ENCODE data around the gene DHRS13.

DHRS13 gene

GRCh38 chr17:28888832-28889231, 14.0 kb downstream of the DHRS13 start:
- WGBS (ENCODE audit: extremely low coverage, insufficient coverage, low lambda C conversion rate) = no CpG with 5 or more reads among the region's 7 CpGs
- Histone ChIP-seq H3K4me3 (ENCODE audit: low read length) (no peak overlapping the region), H2AK5ac (ENCODE audit: low read length) (no peak overlapping the region), H3K27ac (ENCODE audit: low read depth, low read length) (no peak overlapping the region), H3K4me2 (ENCODE audit: low read length) (no peak overlapping the region), H2BK5ac (ENCODE audit: low read length) (no peak overlapping the region), H3K4ac (ENCODE audit: low read depth, low read length) (no peak overlapping the region), H4K5ac (ENCODE audit: low read length) (no peak overlapping the region), H2BK15ac (replicated peaks; ENCODE audit: low read depth) (no peak overlapping the region), H2BK120ac (ENCODE audit: low read depth, low read length) (no peak overlapping the region), H3K56ac (ENCODE audit: low read length) (no peak overlapping the region), H3K79me2 (ENCODE audit: control insufficient read depth, insufficient read depth, low read length) (no peaks in the 10 kb centered on the region), H3K27me3 (ENCODE audit: insufficient read depth, low read length, poor library complexity) (no peaks in the 10 kb centered on the region), H4K8ac (ENCODE audit: low read depth, low read length) (no peak overlapping the region), H3K36me3 (ENCODE audit: control insufficient read depth, insufficient read depth, low read length) (no peaks in the 10 kb centered on the region), H3K4me1 (ENCODE audit: control insufficient read depth, low read depth, low read length) (no peaks in the 10 kb centered on the region), H3K23ac (ENCODE audit: low read length) (no peak overlapping the region), H3K79me1 (ENCODE audit: low read length) (no peaks in the 10 kb centered on the region), H3K18ac (ENCODE audit: low read length) (no peak overlapping the region), H3K9ac (ENCODE audit: low read length) (no peak overlapping the region)
- no peak for DNase-seq

GRCh38 chr17:28887871-28888471, 14.9 kb downstream of the DHRS13 start:
- no peaks in the 10 kb centered on the region for H3K79me1 ChIP-seq (ENCODE audit: low read length)
- no peak overlapping the region for H3K23ac ChIP-seq (ENCODE audit: low read length)
- no peak overlapping the region for H3K9ac ChIP-seq (ENCODE audit: low read length)
- WGBS (ENCODE audit: extremely low coverage, insufficient coverage, low lambda C conversion rate) = no CpG with 5 or more reads among the region's 12 CpGs
- H4K5ac ChIP-seq (ENCODE audit: low read length) = no peak overlapping the region
- H3K36me3 ChIP-seq (ENCODE audit: control insufficient read depth, insufficient read depth, low read length) = no peaks in the 10 kb centered on the region
- H3K56ac ChIP-seq (ENCODE audit: low read length) = peak overlapping the region; percentile 3
- H3K27ac ChIP-seq (ENCODE audit: low read depth, low read length) = no peak overlapping the region
- no peaks in the 10 kb centered on the region for H3K4me1 ChIP-seq (ENCODE audit: control insufficient read depth, low read depth, low read length)
- no peaks in the 10 kb centered on the region for H3K79me2 ChIP-seq (ENCODE audit: control insufficient read depth, insufficient read depth, low read length)
- H2BK120ac ChIP-seq (ENCODE audit: low read depth, low read length) = no peak overlapping the region
- H3K27me3 ChIP-seq (ENCODE audit: insufficient read depth, low read length, poor library complexity) = no peaks in the 10 kb centered on the region
- H3K18ac ChIP-seq (ENCODE audit: low read length) = no peak overlapping the region
- no peak overlapping the region for H4K8ac ChIP-seq (ENCODE audit: low read depth, low read length)
- no peak overlapping the region for H2BK5ac ChIP-seq (ENCODE audit: low read length)
- no peak overlapping the region for H3K4me3 ChIP-seq (ENCODE audit: low read length)
- H3K4me2 ChIP-seq (ENCODE audit: low read length) = no peak overlapping the region
- no peak overlapping the region for H3K4ac ChIP-seq (ENCODE audit: low read depth, low read length)
- H2BK15ac ChIP-seq (replicated peaks; ENCODE audit: low read depth) = no peak overlapping the region
- H2AK5ac ChIP-seq (ENCODE audit: low read length) = no peak overlapping the region
- no peak for DNase-seq

DNA sequence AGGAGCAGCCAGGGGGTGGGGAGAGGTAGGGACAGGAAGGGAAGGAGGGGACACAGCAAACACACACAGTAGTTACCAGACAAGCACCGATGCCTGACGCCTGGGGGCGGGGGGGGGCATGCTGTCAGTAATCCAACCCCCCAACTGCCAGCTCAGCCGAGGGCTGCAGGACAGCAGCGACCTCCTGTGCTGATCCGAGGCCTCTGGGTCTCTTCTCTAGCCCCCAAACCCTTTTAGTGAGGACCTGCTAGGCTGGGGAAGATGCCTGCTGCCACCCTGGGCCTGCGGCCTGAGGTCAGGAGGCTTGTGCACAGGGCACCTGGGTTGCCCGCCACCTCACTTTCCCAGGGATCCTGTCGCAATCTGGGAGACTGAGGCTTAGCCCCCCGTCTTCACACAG, 16.9 kb downstream of the DHRS13 start:
- Histone ChIP-seq H3K36me3 (ENCODE audit: control insufficient read depth, insufficient read depth, low read length) (no peaks in the 10 kb centered on the region), H3K56ac (ENCODE audit: low read length) (no peak overlapping the region), H3K27me3 (ENCODE audit: insufficient read depth, low read length, poor library complexity) (no peaks in the 10 kb centered on the region), H3K23ac (ENCODE audit: low read length) (no peak overlapping the region), H4K5ac (ENCODE audit: low read length) (no peak overlapping the region), H3K4me3 (ENCODE audit: low read length) (no peak overlapping the region), H4K8ac (ENCODE audit: low read depth, low read length) (no peak overlapping the region), H3K79me1 (ENCODE audit: low read length) (no peaks in the 10 kb centered on the region), H3K27ac (ENCODE audit: low read depth, low read length) (no peak overlapping the region), H2BK5ac (ENCODE audit: low read length) (no peak overlapping the region), H3K4me2 (ENCODE audit: low read length) (no peak overlapping the region), H3K4ac (ENCODE audit: low read depth, low read length) (no peak overlapping the region), H2BK120ac (ENCODE audit: low read depth, low read length) (no peak overlapping the region), H3K9ac (ENCODE audit: low read length) (no peak overlapping the region), H2BK15ac (replicated peaks; ENCODE audit: low read depth) (no peak overlapping the region), H3K79me2 (ENCODE audit: control insufficient read depth, insufficient read depth, low read length) (no peaks in the 10 kb centered on the region), H3K4me1 (ENCODE audit: control insufficient read depth, low read depth, low read length) (no peaks in the 10 kb centered on the region), H2AK5ac (ENCODE audit: low read length) (no peak overlapping the region), H3K18ac (ENCODE audit: low read length) (no peak overlapping the region)
- no peak for DNase-seq
- WGBS (ENCODE audit: extremely low coverage, insufficient coverage, low lambda C conversion rate) = no CpG with 5 or more reads among the region's 10 CpGs

- H3K79me1 ChIP-seq (ENCODE audit: low read length) = no peaks in the 10 kb centered on the region
These were observed 17.5 kb downstream of the DHRS13 start for GRCh38 chr17:28885363-28885762.

DNA sequence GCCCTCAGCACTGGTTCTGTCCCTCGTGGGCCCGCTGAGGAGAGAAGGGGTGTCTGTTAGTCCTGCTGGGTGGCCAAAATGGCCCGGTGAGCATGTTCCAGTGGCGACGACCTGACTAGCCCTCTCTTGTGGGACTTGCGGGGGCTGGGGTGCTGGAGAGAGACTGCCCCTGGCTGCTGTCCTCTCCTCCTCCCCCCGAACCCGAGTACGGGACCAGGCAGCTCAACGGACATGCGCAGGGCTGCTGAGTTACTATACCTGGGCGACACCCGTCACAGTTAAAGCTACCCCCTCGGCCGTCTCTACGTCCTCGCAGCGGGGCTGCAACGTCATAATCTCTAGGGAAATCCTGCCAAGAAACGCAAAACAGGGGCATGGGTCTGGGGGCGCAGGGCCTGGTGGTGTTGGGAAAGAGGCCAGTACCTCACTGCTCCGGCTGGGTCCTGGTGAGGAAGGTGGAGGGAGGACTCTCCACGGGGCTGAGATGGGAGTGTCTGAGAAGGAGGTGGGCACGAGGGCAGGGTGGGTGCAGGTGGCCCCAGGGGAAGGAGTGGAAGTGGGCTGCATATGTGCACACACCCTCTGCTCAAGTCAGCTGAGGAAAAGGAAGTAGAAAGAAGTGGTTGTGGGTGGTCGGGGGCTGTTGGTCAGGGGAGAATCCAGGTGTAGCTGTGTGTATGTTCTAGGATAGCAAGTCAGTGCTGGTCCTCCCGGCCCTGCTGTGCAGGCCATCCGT, 18.7 kb downstream of the DHRS13 start:
- no peaks in the 10 kb centered on the region for H3K36me3 ChIP-seq (ENCODE audit: control insufficient read depth, insufficient read depth, low read length)

More at GRCh38 chr17:28885363-28885762, 17.5 kb downstream of the DHRS13 start:
- Histone ChIP-seq H2BK120ac (ENCODE audit: low read depth, low read length) (no peak overlapping the region), H3K4me3 (ENCODE audit: low read length) (no peak overlapping the region), H4K8ac (ENCODE audit: low read depth, low read length) (no peak overlapping the region), H3K4me1 (ENCODE audit: control insufficient read depth, low read depth, low read length) (no peaks in the 10 kb centered on the region), H3K36me3 (ENCODE audit: control insufficient read depth, insufficient read depth, low read length) (no peaks in the 10 kb centered on the region), H2BK15ac (replicated peaks; ENCODE audit: low read depth) (no peak overlapping the region), H4K5ac (ENCODE audit: low read length) (no peak overlapping the region), H3K9ac (ENCODE audit: low read length) (no peak overlapping the region), H3K4me2 (ENCODE audit: low read length) (no peak overlapping the region), H3K56ac (ENCODE audit: low read length) (no peak overlapping the region), H3K79me2 (ENCODE audit: control insufficient read depth, insufficient read depth, low read length) (no peaks in the 10 kb centered on the region), H3K23ac (ENCODE audit: low read length) (no peak overlapping the region), H2AK5ac (ENCODE audit: low read length) (no peak overlapping the region), H3K4ac (ENCODE audit: low read depth, low read length) (no peak overlapping the region), H2BK5ac (ENCODE audit: low read length) (no peak overlapping the region), H3K18ac (ENCODE audit: low read length) (no peak overlapping the region), H3K27ac (ENCODE audit: low read depth, low read length) (no peak overlapping the region), H3K27me3 (ENCODE audit: insufficient read depth, low read length, poor library complexity) (no peaks in the 10 kb centered on the region)
- no peak for DNase-seq
- no CpG with 5 or more reads among the region's 4 CpGs for WGBS (ENCODE audit: extremely low coverage, insufficient coverage, low lambda C conversion rate)

More for the DNA sequence above, 18.7 kb downstream of the DHRS13 start:
- H2BK5ac ChIP-seq (ENCODE audit: low read length) = no peak overlapping the region
- no peaks in the 10 kb centered on the region for H3K4me1 ChIP-seq (ENCODE audit: control insufficient read depth, low read depth, low read length)
- H2BK120ac ChIP-seq (ENCODE audit: low read depth, low read length) = no peak overlapping the region
- no peak overlapping the region for H2AK5ac ChIP-seq (ENCODE audit: low read length)
- no peak overlapping the region for H3K18ac ChIP-seq (ENCODE audit: low read length)
- no peak overlapping the region for H4K8ac ChIP-seq (ENCODE audit: low read depth, low read length)
- no CpG with 5 or more reads among the region's 27 CpGs for WGBS (ENCODE audit: extremely low coverage, insufficient coverage, low lambda C conversion rate)
- no peak for DNase-seq
- no peak overlapping the region for H3K4me3 ChIP-seq (ENCODE audit: low read length)
- no peaks in the 10 kb centered on the region for H3K79me2 ChIP-seq (ENCODE audit: control insufficient read depth, insufficient read depth, low read length)
- no peak overlapping the region for H3K23ac ChIP-seq (ENCODE audit: low read length)
- no peaks in the 10 kb centered on the region for H3K27me3 ChIP-seq (ENCODE audit: insufficient read depth, low read length, poor library complexity)
- no peak overlapping the region for H3K27ac ChIP-seq (ENCODE audit: low read depth, low read length)
- no peaks in the 10 kb centered on the region for H3K79me1 ChIP-seq (ENCODE audit: low read length)
- no peak overlapping the region for H3K9ac ChIP-seq (ENCODE audit: low read length)
- H3K4me2 ChIP-seq (ENCODE audit: low read length) = no peak overlapping the region
- no peak overlapping the region for H2BK15ac ChIP-seq (replicated peaks; ENCODE audit: low read depth)
- H3K56ac ChIP-seq (ENCODE audit: low read length) = no peak overlapping the region
- no peak overlapping the region for H4K5ac ChIP-seq (ENCODE audit: low read length)
- no peak overlapping the region for H3K4ac ChIP-seq (ENCODE audit: low read depth, low read length)
